ENCODE results near the gene CHST11.

Gene CHST11

GRCh38 chr12:104761091-104761490 lies 304.3 kb downstream of the CHST11 start:
- no peaks in the 10 kb centered on the region for H3K27me3 ChIP-seq (ENCODE audit: low read depth, low read length)
- H3K27ac ChIP-seq (ENCODE audit: low read length): no peak overlapping the region
- no peaks in the 10 kb centered on the region for H3K4me1 ChIP-seq (ENCODE audit: control insufficient read depth in 1 of 2, insufficient read depth in 2 of 2, low read length in 2 of 2)
- peaks cover 0 to 13% of the 10 kb centered on the region in 2 donors for H3K36me3 ChIP-seq (ENCODE audit: control insufficient read depth in 1 of 2, insufficient read depth in 2 of 2, low read length in 2 of 2)
- no peaks in the 10 kb centered on the region for H3K9me3 ChIP-seq (ENCODE audit: control insufficient read depth in 1 of 2, low read length in 2 of 2)
- H3K4me3 ChIP-seq (ENCODE audit: low read depth in 1 of 2, low read length in 2 of 2): no peak overlapping the region

- Histone ChIP-seq H3K4me1 (ENCODE audit: control insufficient read depth in 1 of 2, insufficient read depth in 2 of 2, low read length in 2 of 2) (no peaks in the 10 kb centered on the region), H3K27ac (ENCODE audit: low read length) (no peak overlapping the region), H3K9me3 (ENCODE audit: control insufficient read depth in 1 of 2, low read length in 2 of 2) (no peaks in the 10 kb centered on the region), H3K27me3 (ENCODE audit: low read depth, low read length) (no peaks in the 10 kb centered on the region), H3K4me3 (ENCODE audit: low read depth in 1 of 2, low read length in 2 of 2) (no peak overlapping the region), H3K36me3 (ENCODE audit: control insufficient read depth in 1 of 2, insufficient read depth in 2 of 2, low read length in 2 of 2) (peaks cover 0 to 13% of the 10 kb centered on the region in 2 donors)
Observed at GRCh38 chr12:104761611-104762010, 304.9 kb downstream of the CHST11 start.

- no peaks in the 10 kb centered on the region for H3K27me3 ChIP-seq (ENCODE audit: low read depth, low read length)
- peaks cover 0 to 2% of the 10 kb centered on the region in 2 donors for H3K36me3 ChIP-seq (ENCODE audit: control insufficient read depth in 1 of 2, insufficient read depth in 2 of 2, low read length in 2 of 2)
- no peak overlapping the region for H3K4me3 ChIP-seq (ENCODE audit: low read depth in 1 of 2, low read length in 2 of 2)
- H3K27ac ChIP-seq (ENCODE audit: low read length): no peak overlapping the region
- H3K9me3 ChIP-seq (ENCODE audit: control insufficient read depth in 1 of 2, low read length in 2 of 2): no peaks in the 10 kb centered on the region
- H3K4me1 ChIP-seq (ENCODE audit: control insufficient read depth in 1 of 2, insufficient read depth in 2 of 2, low read length in 2 of 2): no peaks in the 10 kb centered on the region
Observed at GRCh38 chr12:104763168-104763805, 306.5 kb downstream of the CHST11 start.

GRCh38 chr12:104764225-104765091 lies 307.7 kb downstream of the CHST11 start:
- no peaks in the 10 kb centered on the region for H3K36me3 ChIP-seq (ENCODE audit: control insufficient read depth in 1 of 2, insufficient read depth in 2 of 2, low read length in 2 of 2)
- H3K4me3 ChIP-seq (ENCODE audit: low read depth in 1 of 2, low read length in 2 of 2): no peak overlapping the region
- H3K4me1 ChIP-seq (ENCODE audit: control insufficient read depth in 1 of 2, insufficient read depth in 2 of 2, low read length in 2 of 2): no peaks in the 10 kb centered on the region
- no peak overlapping the region for H3K27ac ChIP-seq (ENCODE audit: low read length)
- H3K9me3 ChIP-seq (ENCODE audit: control insufficient read depth in 1 of 2, low read length in 2 of 2): no peaks in the 10 kb centered on the region
- no peaks in the 10 kb centered on the region for H3K27me3 ChIP-seq (ENCODE audit: low read depth, low read length)

- Histone ChIP-seq H3K27me3 (ENCODE audit: low read depth, low read length) (no peaks in the 10 kb centered on the region), H3K4me1 (ENCODE audit: control insufficient read depth in 1 of 2, insufficient read depth in 2 of 2, low read length in 2 of 2) (no peaks in the 10 kb centered on the region), H3K36me3 (ENCODE audit: control insufficient read depth in 1 of 2, insufficient read depth in 2 of 2, low read length in 2 of 2) (no peaks in the 10 kb centered on the region), H3K4me3 (ENCODE audit: low read depth in 1 of 2, low read length in 2 of 2) (no peak overlapping the region), H3K9me3 (ENCODE audit: control insufficient read depth in 1 of 2, low read length in 2 of 2) (no peaks in the 10 kb centered on the region), H3K27ac (ENCODE audit: low read length) (no peak overlapping the region)
Observed at GRCh38 chr12:104767261-104767660, 310.5 kb downstream of the CHST11 start.

GRCh38 chr12:104768033-104768432 lies 311.3 kb downstream of the CHST11 start:
- H3K4me3 ChIP-seq (ENCODE audit: low read depth in 1 of 2, low read length in 2 of 2): no peak overlapping the region
- H3K36me3 ChIP-seq (ENCODE audit: control insufficient read depth in 1 of 2, insufficient read depth in 2 of 2, low read length in 2 of 2): no peaks in the 10 kb centered on the region
- H3K27ac ChIP-seq (ENCODE audit: low read length): no peak overlapping the region
- H3K9me3 ChIP-seq (ENCODE audit: control insufficient read depth in 1 of 2, low read length in 2 of 2): peaks cover 3 to 6% of the 10 kb centered on the region in 2 donors
- no peaks in the 10 kb centered on the region for H3K27me3 ChIP-seq (ENCODE audit: low read depth, low read length)
- H3K4me1 ChIP-seq (ENCODE audit: control insufficient read depth in 1 of 2, insufficient read depth in 2 of 2, low read length in 2 of 2): no peaks in the 10 kb centered on the region

GRCh38 chr12:104769144-104769561 lies 312.4 kb downstream of the CHST11 start:
- no peaks in the 10 kb centered on the region for H3K27me3 ChIP-seq (ENCODE audit: low read depth, low read length)
- no peaks in the 10 kb centered on the region for H3K4me1 ChIP-seq (ENCODE audit: control insufficient read depth in 1 of 2, insufficient read depth in 2 of 2, low read length in 2 of 2)
- H3K4me3 ChIP-seq (ENCODE audit: low read depth in 1 of 2, low read length in 2 of 2): no peak overlapping the region
- H3K9me3 ChIP-seq (ENCODE audit: control insufficient read depth in 1 of 2, low read length in 2 of 2): peaks cover 3 to 8% of the 10 kb centered on the region in 2 donors
- H3K36me3 ChIP-seq (ENCODE audit: control insufficient read depth in 1 of 2, insufficient read depth in 2 of 2, low read length in 2 of 2): no peaks in the 10 kb centered on the region
- H3K27ac ChIP-seq (ENCODE audit: low read length): no peak overlapping the region

- H3K4me3 ChIP-seq (ENCODE audit: low read depth in 1 of 2, low read length in 2 of 2): no peak overlapping the region
Observed at GRCh38 chr12:104772336-104772735, 315.6 kb downstream of the CHST11 start.

GRCh38 chr12:104775731-104776231 lies 319.0 kb downstream of the CHST11 start:
- Histone ChIP-seq H3K4me1 (ENCODE audit: control insufficient read depth in 1 of 2, insufficient read depth in 2 of 2, low read length in 2 of 2) (no peaks in the 10 kb centered on the region), H3K36me3 (ENCODE audit: control insufficient read depth in 1 of 2, insufficient read depth in 2 of 2, low read length in 2 of 2) (no peaks in the 10 kb centered on the region), H3K4me3 (ENCODE audit: low read depth in 1 of 2, low read length in 2 of 2) (no peak overlapping the region), H3K27ac (ENCODE audit: low read length) (no peak overlapping the region), H3K9me3 (ENCODE audit: control insufficient read depth in 1 of 2, low read length in 2 of 2) (peaks cover 3 to 8% of the 10 kb centered on the region in 2 donors), H3K27me3 (ENCODE audit: low read depth, low read length) (no peaks in the 10 kb centered on the region)

More at GRCh38 chr12:104772336-104772735, 315.6 kb downstream of the CHST11 start:
- Histone ChIP-seq H3K36me3 (ENCODE audit: control insufficient read depth in 1 of 2, insufficient read depth in 2 of 2, low read length in 2 of 2) (no peaks in the 10 kb centered on the region), H3K27ac (ENCODE audit: low read length) (no peak overlapping the region), H3K4me1 (ENCODE audit: control insufficient read depth in 1 of 2, insufficient read depth in 2 of 2, low read length in 2 of 2) (no peaks in the 10 kb centered on the region), H3K27me3 (ENCODE audit: low read depth, low read length) (no peaks in the 10 kb centered on the region), H3K9me3 (ENCODE audit: control insufficient read depth in 1 of 2, low read length in 2 of 2) (peaks cover 3 to 8% of the 10 kb centered on the region in 2 donors)

- H3K27me3 ChIP-seq (ENCODE audit: low read depth, low read length): no peaks in the 10 kb centered on the region
- H3K4me1 ChIP-seq (ENCODE audit: control insufficient read depth in 1 of 2, insufficient read depth in 2 of 2, low read length in 2 of 2): no peaks in the 10 kb centered on the region
- H3K27ac ChIP-seq (ENCODE audit: low read length): no peak overlapping the region
- no peaks in the 10 kb centered on the region for H3K36me3 ChIP-seq (ENCODE audit: control insufficient read depth in 1 of 2, insufficient read depth in 2 of 2, low read length in 2 of 2)
- no peak overlapping the region for H3K4me3 ChIP-seq (ENCODE audit: low read depth in 1 of 2, low read length in 2 of 2)
- H3K9me3 ChIP-seq (ENCODE audit: control insufficient read depth in 1 of 2, low read length in 2 of 2): no peaks in the 10 kb centered on the region
Observed at GRCh38 chr12:104779134-104779533, 322.4 kb downstream of the CHST11 start.

- Histone ChIP-seq H3K4me1 (ENCODE audit: control insufficient read depth in 1 of 2, insufficient read depth in 2 of 2, low read length in 2 of 2) (no peaks in the 10 kb centered on the region), H3K27ac (ENCODE audit: low read length) (no peak overlapping the region), H3K4me3 (ENCODE audit: low read depth in 1 of 2, low read length in 2 of 2) (no peak overlapping the region)
Observed at GRCh38 chr12:104782296-104782695, 325.5 kb downstream of the CHST11 start.

More at GRCh38 chr12:104782296-104782695, 325.5 kb downstream of the CHST11 start:
- no peaks in the 10 kb centered on the region for H3K27me3 ChIP-seq (ENCODE audit: low read depth, low read length)
- H3K36me3 ChIP-seq (ENCODE audit: control insufficient read depth in 1 of 2, insufficient read depth in 2 of 2, low read length in 2 of 2): no peaks in the 10 kb centered on the region
- no peaks in the 10 kb centered on the region for H3K9me3 ChIP-seq (ENCODE audit: control insufficient read depth in 1 of 2, low read length in 2 of 2)
